Tibial artery (tissue), 4 donors: Measurements from ENCODE around the gene GAS2L3.
"Not testable (repeated sequence)": the region's sequence is repeated elsewhere in the genome, so short reads cannot be mapped to it uniquely, and the experiment has no call there.

Experiments
- DNase-seq, 2 donors: peaks; one replicate each; pipeline ENCODE4 v3.0.0-alpha.2; 2019
- H3K27ac ChIP-seq, 2 donors: fragments of 200-600 bp; sonication (generic) in 1 of 2; 1 replicate in 1 of 2; 2 replicates in 1 of 2; pipeline ENCODE4 v1.5.1; 2018 to 2019; ENCODE audit warnings: mild to moderate bottlenecking in 1 of 2
- H3K27me3 ChIP-seq, 2 donors: fragments of 200-600 bp; sonication (generic) in 1 of 2; one replicate each; pipeline versions ENCODE4 v1.5.1 to v1.6.0; 2016 to 2019
- H3K36me3 ChIP-seq, 3 donors: fragments of 200-600 bp; sonication (generic) in 2 of 3; one replicate each; pipeline ENCODE4 v1.5.1; 2016 to 2019; ENCODE audit warnings: mild to moderate bottlenecking in 2 of 3
- H3K4me1 ChIP-seq, 4 donors: fragments of 200-600 bp; sonication (generic) in 2 of 4; 1 replicate in 3 of 4; 2 replicates in 1 of 4; pipeline ENCODE4 v1.5.1; 2016 to 2019
- H3K4me3 ChIP-seq, 2 donors: fragments of 200-600 bp; sonication (generic) in 1 of 2; 1 replicate in 1 of 2; 2 replicates in 1 of 2; pipeline ENCODE4 v1.5.1; 2018 to 2019; ENCODE audit warnings: mild to moderate bottlenecking in 2 of 2
- H3K9me3 ChIP-seq, 3 donors: fragments of 200-600 bp; sonication (generic) in 1 of 3; one replicate each; pipeline ENCODE4 v1.5.1; 2016 to 2019
- CTCF ChIP-seq, 2 experiments: fragments of 200-600 bp in 1 of 2; fragments of 450-650 bp in 1 of 2; IDR thresholded peaks; one replicate each; pipeline ENCODE4 v1.5.1; 2017 to 2019; ENCODE audit warnings: antibody characterized with exemption in 2 of 2, mild to moderate bottlenecking in 1 of 2, moderate library complexity in 1 of 2
- intact Hi-C: fragments of 100-400 bp; cut with DNase I; formaldehyde crosslinking; loops from one replicate; pipeline ENCODE4 v1.15.0; 2023; ENCODE audit warnings: low total_unique reads

GAS2L3 gene

DNA sequence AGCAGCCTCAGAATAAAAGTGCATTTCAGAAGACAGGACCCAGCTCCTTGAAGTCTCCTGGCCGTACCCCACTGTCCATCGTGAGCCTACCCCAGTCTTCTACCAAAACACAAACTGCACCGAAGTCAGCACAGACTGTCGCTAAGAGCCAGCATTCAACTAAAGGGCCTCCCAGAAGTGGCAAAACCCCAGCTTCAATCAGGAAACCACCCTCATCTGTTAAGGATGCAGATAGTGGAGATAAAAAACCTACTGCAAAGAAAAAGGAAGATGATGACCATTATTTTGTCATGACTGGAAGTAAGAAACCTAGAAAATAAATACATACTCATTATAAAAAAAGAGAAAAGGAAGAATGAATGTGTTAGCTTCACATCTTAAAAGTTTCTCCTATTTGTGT, 51.1 kb downstream of the GAS2L3 start:
- DNase-seq, result no peak
- Histone ChIP-seq H3K4me1 (no peaks in the 10 kb centered on the region), H3K9me3 (no peaks in the 10 kb centered on the region), H3K27me3 (no peaks in the 10 kb centered on the region), H3K27ac (no peak overlapping the region), H3K36me3 (no peaks in the 10 kb centered on the region), H3K4me3 (no peak overlapping the region)
- no peak for TF ChIP-seq CTCF (IDR thresholded peaks at IDR 0.05)
- intact Hi-C loops, result no loop called here

DNA sequence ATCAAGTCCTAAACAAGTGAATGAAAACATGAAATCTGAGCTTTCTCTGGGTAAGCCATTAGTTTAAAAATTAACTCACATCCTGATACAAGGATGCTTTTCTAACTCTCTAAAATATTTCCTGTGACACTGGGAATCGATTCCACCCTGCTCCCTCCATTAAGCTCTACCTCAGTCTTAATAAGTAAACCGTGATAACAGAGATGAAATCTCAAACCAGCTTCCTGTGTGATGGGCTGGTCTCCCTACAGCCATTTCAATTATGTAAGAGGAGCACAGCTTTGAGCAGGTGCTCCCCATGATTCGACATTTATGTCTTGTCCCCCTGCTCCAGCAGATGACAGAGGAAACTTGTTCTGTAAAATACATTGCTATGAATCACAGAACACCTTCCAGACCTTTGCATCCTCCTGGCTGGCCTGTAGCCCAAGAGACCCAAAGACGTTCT, 59.0 kb downstream of the GAS2L3 start:
- no peak overlapping the region for H3K27ac ChIP-seq
- DNase-seq, result no peak
- H3K4me1 ChIP-seq, result no peaks in the 10 kb centered on the region
- no peaks in the 10 kb centered on the region for H3K36me3 ChIP-seq
- intact Hi-C loops, result no loop called here
- H3K27me3 ChIP-seq, result no peaks in the 10 kb centered on the region
- no peak overlapping the region for H3K4me3 ChIP-seq
- no peak for TF ChIP-seq CTCF (IDR thresholded peaks at IDR 0.05)
- no peaks in the 10 kb centered on the region for H3K9me3 ChIP-seq

DNA sequence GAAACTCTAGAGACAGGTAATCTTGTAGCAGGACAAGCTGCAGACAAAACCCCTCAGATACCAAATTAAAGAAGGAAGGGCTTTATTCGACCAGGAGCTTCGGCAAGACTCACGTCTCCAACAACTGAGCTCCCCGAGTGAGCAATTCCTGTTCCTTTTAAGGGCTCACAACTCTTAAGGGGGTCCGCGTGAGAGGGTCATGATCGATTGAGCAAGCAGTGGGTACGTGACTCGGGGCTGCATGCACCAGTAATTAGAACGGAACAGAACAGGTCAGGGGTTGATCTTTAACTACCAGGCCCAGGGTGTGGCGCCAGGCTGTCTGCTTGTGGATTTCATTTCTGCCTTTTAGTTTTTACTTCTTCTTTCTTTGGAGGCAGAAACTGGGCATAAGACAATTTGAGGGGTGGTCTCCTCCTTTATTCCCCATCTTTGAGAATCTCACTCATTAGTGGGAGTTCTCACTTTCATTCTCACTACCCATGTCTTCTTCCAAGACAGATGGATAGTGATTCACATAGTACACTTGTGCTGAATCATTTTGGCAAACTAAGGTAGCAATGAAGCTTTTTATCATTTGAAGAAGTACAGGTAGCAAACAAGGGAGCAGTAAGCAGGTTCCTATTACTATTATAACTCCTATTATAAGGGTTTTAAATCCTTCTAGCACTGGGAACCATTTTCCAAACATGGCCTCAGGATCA, 59.8 kb downstream of the GAS2L3 start:
- H3K27me3 ChIP-seq, H3K4me3 ChIP-seq, H3K9me3 ChIP-seq, intact Hi-C loops, DNase-seq, H3K36me3 ChIP-seq, H3K27ac ChIP-seq, H3K4me1 ChIP-seq: not testable (repeated sequence)

DNA sequence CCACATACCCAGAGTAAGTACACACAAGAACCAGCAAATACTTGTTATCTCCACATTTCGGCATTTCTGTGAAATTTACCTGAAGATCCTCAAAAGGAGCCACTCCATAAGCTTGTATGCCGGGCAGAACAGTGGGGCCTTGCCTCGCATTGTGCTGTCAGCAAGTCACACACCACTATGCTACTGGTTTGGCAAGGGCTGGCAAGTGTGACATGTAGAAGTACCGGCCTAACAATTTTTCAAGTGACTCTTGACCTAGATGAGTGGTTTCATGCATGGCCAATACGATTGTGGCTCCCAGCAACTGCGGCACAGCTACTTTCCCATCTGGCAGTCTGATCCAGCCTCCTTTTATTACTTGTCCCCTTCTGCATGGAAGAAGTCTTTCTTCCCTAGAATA, 69.8 kb downstream of the GAS2L3 start:
- Histone ChIP-seq H3K27me3 (no peaks in the 10 kb centered on the region), H3K9me3 (peaks cover 0 to 11% (median 6%) of the 10 kb centered on the region in 3 donors), H3K4me1 (no peaks in the 10 kb centered on the region), H3K36me3 (no peaks in the 10 kb centered on the region), H3K4me3 (no peak overlapping the region), H3K27ac (no peak overlapping the region)
- DNase-seq, result no peak
- no peak for TF ChIP-seq CTCF (IDR thresholded peaks at IDR 0.05)
- intact Hi-C loops, result no loop called here

DNA sequence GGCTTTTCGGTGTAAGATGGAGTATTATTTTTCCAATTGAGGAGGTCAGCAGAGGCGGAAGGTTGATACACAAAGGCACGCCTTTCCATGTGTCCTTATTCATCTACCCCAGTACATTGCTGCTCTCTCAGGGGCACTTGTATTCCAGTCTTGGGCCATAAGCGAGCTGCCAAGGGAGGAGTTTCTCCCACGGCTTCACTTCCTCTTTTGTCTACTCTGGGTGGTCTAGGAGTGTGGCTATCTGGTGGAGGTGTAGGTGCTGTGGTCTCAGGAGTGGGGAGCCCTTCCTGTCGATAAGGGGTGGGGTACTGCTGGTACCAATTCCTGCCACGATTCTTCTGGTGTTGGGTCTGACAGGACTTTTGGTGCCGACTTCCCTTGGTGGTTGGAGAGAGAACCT, 73.4 kb downstream of the GAS2L3 start:
- intact Hi-C loops, result no loop called here
- TF ChIP-seq CTCF (IDR thresholded peaks at IDR 0.05), result no peak
- no peaks in the 10 kb centered on the region for H3K27me3 ChIP-seq
- no peak for DNase-seq
- no peak overlapping the region for H3K27ac ChIP-seq
- H3K9me3 ChIP-seq, result peaks cover 0 to 11% (median 6%) of the 10 kb centered on the region in 3 donors
- H3K36me3 ChIP-seq, result no peaks in the 10 kb centered on the region
- no peak overlapping the region for H3K4me3 ChIP-seq
- no peaks in the 10 kb centered on the region for H3K4me1 ChIP-seq

- no peak for DNase-seq
- no peak for TF ChIP-seq CTCF (IDR thresholded peaks at IDR 0.05)
- intact Hi-C loops, result no loop called here
- Histone ChIP-seq H3K27ac (no peak overlapping the region), H3K4me3 (no peak overlapping the region), H3K9me3 (no peaks in the 10 kb centered on the region), H3K4me1 (no peaks in the 10 kb centered on the region), H3K27me3 (no peaks in the 10 kb centered on the region), H3K36me3 (no peaks in the 10 kb centered on the region)
Measured at GRCh38 chr12:100651108-100651507, 77.6 kb downstream of the GAS2L3 start.
